Osteoblast (primary cell): ENCODE data around the gene PPFIBP2. TPM values are rescaled to one million over a fixed set of nuclear protein-coding genes. Genes with fewer than 3 reads are reported as not detected.

ENCODE experiments used
- DNase-seq: peaks from one replicate; pipeline ENCODE4 v3.0.0; 2011; ENCODE audit warnings: low spot score, mixed read lengths; ENCODE audit not compliant: insufficient read length; ENCODE audit errors: missing footprints
- H2AFZ ChIP-seq: 2 replicates; pipeline ENCODE4 v1.6.0; 2011; ENCODE audit warnings: mild to moderate bottlenecking, low read length
- H3K27ac ChIP-seq: 2 replicates; pipeline ENCODE4 v1.5.1; 2011; ENCODE audit warnings: mild to moderate bottlenecking, low read depth, low read length, moderate library complexity
- H3K27me3 ChIP-seq: 2 replicates; pipeline ENCODE4 v1.6.0; 2012; ENCODE audit warnings: mild to moderate bottlenecking, control low read depth, inconsistent platforms, low read length, moderate library complexity; ENCODE audit not compliant: insufficient read depth
- H3K36me3 ChIP-seq: 2 replicates; pipeline ENCODE4 v1.5.1; 2011; ENCODE audit warnings: mild to moderate bottlenecking, low read length, control low read depth, moderate library complexity; ENCODE audit not compliant: insufficient read depth
- H3K4me1 ChIP-seq: 2 replicates; pipeline ENCODE4 v1.5.1; 2011; ENCODE audit warnings: mild to moderate bottlenecking, low read length, control low read depth, moderate library complexity; ENCODE audit not compliant: insufficient read depth
- H3K4me2 ChIP-seq: 2 replicates; pipeline ENCODE4 v1.6.0; 2011; ENCODE audit warnings: mild to moderate bottlenecking, low read length; ENCODE audit not compliant: insufficient read depth
- H3K4me3 ChIP-seq: fragments of 200-600 bp; sonication (generic); 3 replicates; pipeline ENCODE4 v1.5.1; 2012; ENCODE audit warnings: mild to moderate bottlenecking, low read length, inconsistent platforms; ENCODE audit not compliant: insufficient read depth
- H3K79me2 ChIP-seq: 2 replicates; pipeline ENCODE4 v1.6.0; 2012; ENCODE audit warnings: mild to moderate bottlenecking, low read length, control low read depth, inconsistent platforms; ENCODE audit not compliant: insufficient read depth
- H3K9me3 ChIP-seq: 2 replicates; pipeline ENCODE4 v1.5.1; 2011; ENCODE audit warnings: low read depth, low read length, control low read depth
- H4K20me1 ChIP-seq: 2 replicates; pipeline ENCODE4 v1.6.0; 2012; ENCODE audit warnings: mild to moderate bottlenecking, low read length, control low read depth; ENCODE audit not compliant: insufficient read depth
- total RNA-seq: library from RNA; depleted of rRNA; stranded (reverse); fragments of >200 nt; gene quantifications from 2 replicates; pipeline ENCODE4 v1.2.3, GENCODE V29; 2012
- TF ChIP-seq, protein P1 (sequence below): IDR thresholded peaks from 2 replicates; pipeline ENCODE4 v1.5.1; 2011; ENCODE audit warnings: mild to moderate bottlenecking, low read depth, low read length, moderate library complexity; ENCODE audit errors: extremely low read depth

Gene PPFIBP2
- total RNA-seq, 1 donor, result 25.0 TPM

- H3K79me2 ChIP-seq, result no peaks in the 10 kb centered on the region
- H3K36me3 ChIP-seq, result no peaks in the 10 kb centered on the region
- peak within 1 kb of the TSS; percentile 7 for H3K4me3 ChIP-seq
- H3K27ac ChIP-seq, result no peak within 1 kb of the TSS
- H3K4me2 ChIP-seq, result peak within 1 kb of the TSS; percentile 34
- TF ChIP-seq, protein P1, sequence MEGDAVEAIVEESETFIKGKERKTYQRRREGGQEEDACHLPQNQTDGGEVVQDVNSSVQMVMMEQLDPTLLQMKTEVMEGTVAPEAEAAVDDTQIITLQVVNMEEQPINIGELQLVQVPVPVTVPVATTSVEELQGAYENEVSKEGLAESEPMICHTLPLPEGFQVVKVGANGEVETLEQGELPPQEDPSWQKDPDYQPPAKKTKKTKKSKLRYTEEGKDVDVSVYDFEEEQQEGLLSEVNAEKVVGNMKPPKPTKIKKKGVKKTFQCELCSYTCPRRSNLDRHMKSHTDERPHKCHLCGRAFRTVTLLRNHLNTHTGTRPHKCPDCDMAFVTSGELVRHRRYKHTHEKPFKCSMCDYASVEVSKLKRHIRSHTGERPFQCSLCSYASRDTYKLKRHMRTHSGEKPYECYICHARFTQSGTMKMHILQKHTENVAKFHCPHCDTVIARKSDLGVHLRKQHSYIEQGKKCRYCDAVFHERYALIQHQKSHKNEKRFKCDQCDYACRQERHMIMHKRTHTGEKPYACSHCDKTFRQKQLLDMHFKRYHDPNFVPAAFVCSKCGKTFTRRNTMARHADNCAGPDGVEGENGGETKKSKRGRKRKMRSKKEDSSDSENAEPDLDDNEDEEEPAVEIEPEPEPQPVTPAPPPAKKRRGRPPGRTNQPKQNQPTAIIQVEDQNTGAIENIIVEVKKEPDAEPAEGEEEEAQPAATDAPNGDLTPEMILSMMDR, result no peak
- H3K9me3 ChIP-seq, result no peaks in the 10 kb centered on the region
- H3K27me3 ChIP-seq, result no peaks in the 10 kb centered on the region
- no peak for DNase-seq
- H3K4me1 ChIP-seq, result peaks cover 6% of the 10 kb centered on the region
- H2AFZ ChIP-seq, result peak within 1 kb of the TSS; percentile 67
- no peaks in the 10 kb centered on the region for H4K20me1 ChIP-seq
Observed at GRCh38 chr11:7485186-7486097, 28.4 kb upstream of the PPFIBP2 start, which contains the start of gene OLFML1. Gene OLFML1 (plus strand): TSS chr11:7485506. CDS start chr11:7485876, 370 bp downstream.

DNA sequence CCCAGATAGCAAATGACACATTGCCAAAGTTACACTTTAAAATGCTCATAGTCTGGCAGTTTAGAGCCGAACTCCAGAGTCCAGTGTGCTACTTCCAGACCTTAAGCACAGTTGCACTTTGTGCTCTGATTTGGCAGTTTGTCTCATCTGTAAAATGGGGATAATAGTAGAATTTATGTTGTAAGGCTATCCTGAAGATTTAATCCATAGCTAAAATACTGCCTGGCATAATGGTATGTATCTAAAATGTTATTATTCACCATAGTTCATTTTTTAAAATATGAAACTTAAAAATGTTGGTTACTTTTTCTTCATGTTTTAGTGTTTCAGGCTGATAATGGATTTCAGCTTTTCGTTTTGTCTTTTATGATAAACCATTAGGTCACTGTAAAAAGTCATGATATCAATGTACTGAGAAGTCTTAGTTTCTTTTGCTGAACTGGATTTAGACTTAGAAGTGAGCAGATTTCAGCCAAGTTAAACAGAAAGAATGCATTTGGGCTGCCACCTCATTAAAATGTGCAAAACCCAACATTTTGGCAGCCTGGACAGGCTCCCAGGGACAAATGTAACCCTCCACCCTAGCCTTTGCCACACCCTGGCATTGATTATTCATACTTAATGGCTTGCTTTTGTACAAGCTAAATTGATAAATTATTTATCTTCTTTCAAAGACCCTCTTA is 27.6 kb upstream of the PPFIBP2 start:
- Histone ChIP-seq H3K79me2 (no peaks in the 10 kb centered on the region), H3K4me2 (no peak overlapping the region), H3K36me3 (no peaks in the 10 kb centered on the region), H3K4me3 (peak overlapping the region; percentile 7), H2AFZ (no peak overlapping the region), H3K27me3 (no peaks in the 10 kb centered on the region), H3K9me3 (no peaks in the 10 kb centered on the region), H3K27ac (no peak overlapping the region), H3K4me1 (peaks cover 10% of the 10 kb centered on the region), H4K20me1 (no peaks in the 10 kb centered on the region)
- TF ChIP-seq, protein P1, result no peak
- DNase-seq, result no peak

GRCh38 chr11:7486781-7487140 is 27.0 kb upstream of the PPFIBP2 start:
- Histone ChIP-seq H3K36me3 (no peaks in the 10 kb centered on the region), H3K9me3 (no peaks in the 10 kb centered on the region), H2AFZ (no peak overlapping the region), H4K20me1 (no peaks in the 10 kb centered on the region), H3K27me3 (no peaks in the 10 kb centered on the region), H3K4me3 (no peak overlapping the region), H3K27ac (no peak overlapping the region), H3K4me2 (no peak overlapping the region), H3K4me1 (peaks cover 10% of the 10 kb centered on the region), H3K79me2 (no peaks in the 10 kb centered on the region)
- no peak for DNase-seq
- TF ChIP-seq, protein P1, result no peak

DNA sequence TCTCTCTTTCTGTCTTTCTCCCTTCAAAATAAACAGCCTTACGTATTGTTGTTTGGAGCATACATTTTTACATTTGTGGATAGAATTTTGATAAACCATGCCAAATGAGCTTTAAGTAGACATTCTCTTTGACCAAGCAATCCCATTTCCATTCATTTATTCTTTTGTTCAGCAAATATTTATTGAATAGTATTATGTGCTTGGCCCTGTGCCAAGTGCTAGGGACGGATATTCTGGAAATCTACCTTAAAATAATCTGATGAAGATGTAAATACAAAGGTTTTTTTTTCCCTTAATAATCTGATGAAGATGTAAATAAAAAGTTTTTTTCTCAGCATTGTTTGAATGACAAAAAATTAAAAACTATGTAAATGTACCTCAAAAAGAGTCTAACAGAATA is 26.4 kb upstream of the PPFIBP2 start:
- no peaks in the 10 kb centered on the region for H3K36me3 ChIP-seq
- no peaks in the 10 kb centered on the region for H3K79me2 ChIP-seq
- peaks cover 10% of the 10 kb centered on the region for H3K4me1 ChIP-seq
- DNase-seq, result no peak
- H3K9me3 ChIP-seq, result no peaks in the 10 kb centered on the region
- no peak overlapping the region for H3K4me2 ChIP-seq
- H2AFZ ChIP-seq, result no peak overlapping the region
- H3K4me3 ChIP-seq, result no peak overlapping the region
- no peaks in the 10 kb centered on the region for H3K27me3 ChIP-seq
- no peak overlapping the region for H3K27ac ChIP-seq
- H4K20me1 ChIP-seq, result no peaks in the 10 kb centered on the region
- TF ChIP-seq, protein P1, result no peak
